Measurements from ENCODE around the gene MMP23B.

The MMP23B gene

GRCh38 chr1:1602968-1603506 lies 28.9 kb upstream of the MMP23B start:
- no peak for DNase-seq

DNA sequence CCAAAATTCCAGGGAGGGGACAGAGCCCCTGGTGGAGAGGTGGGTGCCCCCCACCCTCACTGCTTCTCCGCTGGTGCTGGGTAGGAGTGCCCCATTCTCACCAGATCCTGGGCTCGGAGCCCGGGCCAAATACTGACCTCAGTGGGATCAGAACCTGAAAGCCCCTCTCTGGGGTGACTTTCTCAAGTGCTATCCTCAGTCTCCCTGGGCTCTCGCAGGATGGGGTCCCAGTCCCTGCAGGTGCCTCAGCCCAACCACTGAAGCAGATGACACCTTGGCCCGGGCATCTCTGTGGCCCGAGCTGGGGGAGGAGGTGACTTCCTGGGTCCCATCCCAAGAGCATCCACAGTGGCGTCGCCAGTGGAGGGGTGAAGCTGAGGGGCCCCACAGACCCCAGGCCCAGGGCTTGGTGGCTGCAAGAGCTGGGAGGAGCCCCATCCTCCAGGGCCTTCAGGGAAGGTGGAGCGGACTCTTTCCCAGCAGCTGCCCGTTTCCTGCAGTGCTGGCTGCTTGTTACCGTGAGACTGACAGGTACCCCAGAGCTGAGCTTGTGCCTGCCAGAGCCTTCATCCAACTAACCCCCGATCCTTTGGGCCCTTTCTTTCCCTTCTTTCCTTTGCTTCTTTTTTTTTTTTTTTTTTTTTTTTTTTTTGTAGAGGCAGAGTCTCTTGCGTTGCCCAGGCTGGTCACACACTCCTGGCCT lies 28.2 kb upstream of the MMP23B start:
- no peak for DNase-seq

GRCh38 chr1:1604374-1605033 lies 27.5 kb upstream of the MMP23B start:
- no peak for DNase-seq

DNA sequence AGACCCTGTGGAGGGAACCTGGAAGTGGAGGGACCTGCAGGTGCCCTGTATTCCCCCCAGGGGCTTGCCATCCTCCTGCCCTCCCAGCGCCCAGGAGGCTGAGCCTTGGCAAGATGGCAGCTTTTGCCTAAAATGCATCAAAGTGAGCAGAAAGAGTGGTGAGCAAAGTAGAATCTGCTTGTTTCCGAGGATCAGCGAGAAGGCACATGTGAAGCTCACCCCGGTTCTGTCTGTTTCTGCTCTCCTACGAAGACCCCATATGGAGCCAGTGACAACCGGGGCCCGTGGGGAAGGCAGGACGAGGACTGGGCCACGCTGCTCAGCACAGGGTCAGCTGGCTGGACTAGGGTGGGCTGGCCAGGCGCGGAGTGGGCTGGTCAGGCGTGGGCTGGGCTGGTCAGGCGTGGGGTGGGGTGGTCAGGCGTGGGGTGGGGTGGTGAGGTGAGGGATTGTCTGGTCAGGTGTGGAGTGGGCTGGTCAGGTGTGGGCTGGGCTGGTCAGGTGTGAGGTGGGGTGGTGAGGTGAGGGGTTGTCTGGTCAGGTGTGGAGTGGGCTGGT lies 26.9 kb upstream of the MMP23B start:
- no peak for DNase-seq

DNA sequence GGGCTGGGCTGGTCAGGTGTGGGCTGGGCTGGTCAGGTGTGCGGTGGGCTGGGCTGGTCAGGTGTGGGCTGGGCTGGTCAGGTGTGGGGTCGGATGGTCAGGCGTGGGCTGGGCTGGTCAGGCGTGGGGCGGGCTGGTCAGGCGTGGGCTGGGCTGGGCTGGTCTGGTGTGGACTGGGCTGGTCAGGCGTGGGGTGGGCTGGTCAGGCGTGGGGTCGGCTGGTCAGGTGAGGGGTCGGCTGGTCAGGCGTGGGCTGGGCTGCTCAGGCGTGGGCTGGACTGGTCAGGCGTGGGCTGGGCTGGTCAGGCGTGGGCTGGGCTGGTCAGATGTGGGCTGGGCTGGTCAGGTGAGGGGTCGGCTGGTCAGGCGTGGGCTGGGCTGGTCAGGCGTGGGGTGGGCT lies 26.2 kb upstream of the MMP23B start:
- DNase-seq = no peak

- DNase-seq = no peak
Observed at GRCh38 chr1:1606232-1606631, 25.7 kb upstream of the MMP23B start.

- no peak for DNase-seq
Observed at GRCh38 chr1:1609822-1610485, 22.0 kb upstream of the MMP23B start.

DNA sequence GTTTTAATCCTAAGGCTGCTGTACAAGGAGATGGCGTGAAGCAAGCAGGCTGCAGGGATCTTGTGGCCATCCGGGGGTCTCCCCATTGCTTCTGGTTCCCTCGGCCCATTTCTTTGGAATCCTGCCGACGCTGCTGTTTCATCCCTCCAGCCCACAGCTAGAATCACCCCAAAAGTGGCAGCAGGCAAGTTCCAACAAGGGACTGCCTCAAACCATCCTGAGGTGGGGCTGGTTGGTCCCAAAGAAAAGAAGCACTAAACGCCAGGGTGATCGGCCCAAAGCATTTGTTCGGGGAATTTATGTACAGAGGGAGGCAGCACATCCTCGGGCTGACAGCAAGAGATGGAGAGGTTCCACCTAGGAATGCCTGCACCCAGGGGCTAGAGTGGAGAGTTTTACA lies 21.2 kb upstream of the MMP23B start:
- no peak for DNase-seq

DNA sequence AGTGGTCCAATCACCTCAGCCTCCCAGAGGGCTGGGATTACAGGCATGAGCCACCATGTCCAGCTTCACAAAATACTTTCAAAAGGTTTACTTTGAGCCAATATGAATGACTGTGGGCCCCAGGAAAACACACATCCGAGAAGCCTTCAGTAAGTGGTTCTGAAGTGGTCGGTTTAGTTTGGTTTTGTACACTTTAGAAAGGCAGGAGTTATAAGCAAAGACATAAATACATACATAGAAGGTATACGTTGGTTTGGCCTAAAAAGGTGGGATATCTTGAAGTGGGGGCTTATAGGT lies 19.9 kb upstream of the MMP23B start:
- DNase-seq = no peak

DNA sequence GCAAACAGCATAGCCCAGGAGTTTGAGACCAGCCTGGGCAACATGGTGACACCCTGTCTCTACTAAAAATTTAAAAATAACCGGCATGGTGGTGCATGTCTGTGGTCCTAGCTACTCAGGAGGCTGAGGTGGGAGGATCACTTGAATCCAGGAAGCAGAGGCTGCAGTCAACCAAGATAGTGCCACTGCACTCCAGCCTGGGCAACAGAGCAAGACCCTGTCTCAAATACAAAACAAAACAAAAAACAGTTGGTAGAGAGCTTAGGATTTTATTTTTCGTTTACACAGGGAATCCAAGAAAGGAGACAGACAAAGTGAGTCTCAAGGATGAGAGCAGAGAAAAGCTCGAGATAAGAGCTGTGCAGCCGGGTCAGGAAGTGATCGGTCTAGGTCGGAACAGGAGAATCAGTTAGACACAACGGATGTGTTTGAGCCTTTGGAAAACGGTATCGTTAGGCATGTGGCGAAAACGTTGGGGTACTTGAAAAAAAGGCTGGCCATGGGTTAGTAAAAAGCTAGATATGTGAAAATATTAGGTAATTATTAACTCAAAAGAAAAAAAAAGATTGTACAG lies 18.4 kb upstream of the MMP23B start:
- DNase-seq = no peak

- peak; percentile 53 for DNase-seq
Observed at GRCh38 chr1:1614204-1614953, 17.6 kb upstream of the MMP23B start.

GRCh38 chr1:1614954-1615255 lies 17.1 kb upstream of the MMP23B start:
- no peak for DNase-seq

DNA sequence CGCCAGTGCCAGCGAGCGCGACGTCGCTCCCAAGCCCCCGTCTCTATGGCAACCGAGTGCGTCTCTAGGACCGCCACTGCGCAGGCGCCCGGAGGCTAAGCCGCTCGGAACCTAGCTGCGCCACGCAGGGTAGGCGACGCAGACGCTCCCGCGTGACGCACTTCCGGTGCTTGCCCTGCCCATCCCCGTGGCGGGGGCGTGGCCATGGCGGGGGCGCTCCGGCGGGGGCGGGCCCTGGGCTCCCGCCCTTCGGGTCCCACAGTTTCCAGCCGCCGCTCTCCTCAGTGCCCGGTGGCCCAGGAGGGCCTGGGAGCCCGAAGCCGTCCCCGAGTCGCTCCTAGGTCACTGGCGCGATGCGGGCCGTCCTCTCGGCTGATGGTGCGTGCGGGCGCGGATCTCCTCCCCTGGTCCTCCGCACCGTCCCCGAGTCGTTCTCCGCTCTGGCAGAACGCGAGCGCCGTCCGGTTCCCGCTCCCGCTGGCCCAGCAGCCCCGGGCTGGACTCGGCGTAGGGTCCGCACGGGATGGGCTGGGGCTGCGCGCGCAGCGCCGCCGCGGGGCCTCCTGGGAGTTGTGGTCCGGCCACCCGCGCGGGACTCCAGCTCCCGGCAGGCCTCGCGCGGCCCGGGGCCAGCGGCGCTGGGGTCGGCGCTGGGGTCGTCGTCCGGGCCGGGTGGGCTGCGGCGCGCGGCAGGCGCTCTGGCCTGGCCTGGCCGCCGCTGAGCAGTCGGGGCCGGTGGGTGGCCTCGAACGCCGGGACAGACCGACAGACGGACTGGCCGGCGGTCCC lies 16.5 kb upstream of the MMP23B start, which contains the start of gene MIB2:
Gene MIB2, plus strand, starts transcription at position 245 of the 789 bp plus-strand sequence. CDS start 7,953 bp downstream, outside the sequence.
- DNase-seq = peak; percentile 98

- peak; percentile 27 for DNase-seq
Observed at GRCh38 chr1:1616045-1616790, 15.8 kb upstream of the MMP23B start.

DNA sequence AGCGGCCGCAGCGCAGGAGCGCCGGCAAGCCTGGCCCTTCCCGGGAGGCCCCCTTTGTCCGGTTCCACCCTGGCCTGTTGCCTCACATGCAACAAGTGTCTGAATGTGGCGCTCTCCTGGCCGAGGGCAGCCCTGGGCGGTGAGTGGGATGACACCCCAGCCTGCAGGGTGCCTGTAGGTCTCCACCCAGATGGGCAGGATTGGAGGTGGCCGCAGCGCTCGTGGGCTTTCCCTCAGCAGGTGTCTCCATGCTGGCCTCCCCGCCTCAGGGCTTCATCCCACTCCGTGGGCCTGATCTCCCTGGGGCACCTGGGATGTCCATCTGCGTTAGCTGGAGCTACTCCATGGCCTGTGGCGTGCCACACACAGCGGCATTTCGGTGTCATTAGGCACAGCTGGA lies 15.1 kb upstream of the MMP23B start:
- DNase-seq = no peak

- no peak for DNase-seq
Observed at GRCh38 chr1:1617516-1617915, 14.5 kb upstream of the MMP23B start.

- no peak for DNase-seq
Observed at GRCh38 chr1:1617925-1618324, 14.0 kb upstream of the MMP23B start.

GRCh38 chr1:1618396-1619068 lies 13.4 kb upstream of the MMP23B start:
- no peak for DNase-seq

DNA sequence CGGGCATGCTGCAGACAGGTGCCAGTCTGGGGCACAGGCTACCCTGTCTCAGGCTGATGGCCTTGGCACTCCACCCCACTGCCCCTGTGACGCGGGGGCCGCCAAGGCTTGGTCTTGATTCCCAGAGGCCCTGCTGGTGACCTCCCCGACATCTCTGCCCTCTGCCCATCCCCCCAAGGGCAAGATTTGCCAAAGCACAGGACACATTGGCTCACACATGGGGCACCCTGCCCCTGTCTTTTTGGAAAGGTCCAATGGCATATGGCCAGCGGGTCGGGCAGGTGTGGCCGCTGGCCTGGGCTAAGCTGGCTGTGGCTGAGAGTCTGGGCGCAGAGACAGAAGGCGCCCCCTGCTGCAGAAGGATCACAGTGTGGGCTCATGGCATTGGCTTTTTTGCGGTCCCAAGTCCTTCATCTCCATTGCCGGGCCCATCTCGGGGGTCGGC lies 12.0 kb upstream of the MMP23B start:
- no peak for DNase-seq

DNA sequence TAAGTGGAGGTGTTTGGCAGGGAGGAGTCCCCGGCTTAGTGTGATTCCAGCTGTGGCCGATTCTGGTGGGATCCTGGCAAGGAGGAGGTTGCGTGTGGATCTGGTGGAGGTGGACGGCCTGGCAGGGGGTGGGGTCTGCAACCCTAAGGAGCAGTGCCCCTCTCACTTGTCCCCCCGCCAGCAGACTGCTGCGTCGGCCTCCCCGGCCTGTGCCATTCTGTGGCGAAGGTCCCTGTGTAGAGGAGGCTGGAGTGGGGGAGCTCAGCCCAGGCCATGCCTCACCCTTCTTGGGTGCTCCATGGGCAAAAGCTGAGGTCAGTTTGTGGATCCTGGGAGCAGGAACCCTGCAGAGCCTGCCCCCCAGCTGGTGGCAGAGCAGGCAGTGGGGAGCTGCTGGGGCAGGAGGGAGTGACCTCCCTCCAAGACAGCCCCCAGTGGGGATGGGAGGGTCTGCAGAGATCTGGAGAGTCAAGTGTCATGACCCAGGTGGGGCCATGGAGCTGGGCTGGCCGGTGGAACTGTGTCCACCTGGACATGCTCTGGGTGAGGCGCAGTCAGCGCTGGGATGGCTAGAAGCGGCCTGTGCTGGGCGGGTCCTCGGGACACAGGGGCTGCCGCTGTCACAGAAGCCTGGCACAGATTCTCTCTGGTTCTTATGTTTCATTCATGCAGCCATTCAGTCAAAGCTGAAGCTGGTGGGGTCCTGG lies 11.4 kb upstream of the MMP23B start:
- DNase-seq = no peak

Data from activated CD4-positive, alpha-beta T cell treated with anti-CD3 and anti-CD28 coated beads, Interleukin-2, amount 50 U/mL, for 16 hours (primary cell).